ENCODE measurements around the gene IPO8.

GRCh38 chr12:30598889-30599288 lies 96.8 kb downstream of the IPO8 start:
- TF ChIP-seq CTCF (IDR thresholded peaks at IDR 0.05; ENCODE audit: insufficient read depth, low read length) (no peak), POLR2AphosphoS5 (IDR thresholded peaks at IDR 0.05; ENCODE audit: low read depth) (no peak), REST (IDR thresholded peaks at IDR 0.05; ENCODE audit: insufficient replicate concordance, low read depth) (no peak)
